ENCODE measurements around the gene OR3A2.
"Not testable (repeated sequence)": the region's sequence is repeated elsewhere in the genome, so short reads cannot be mapped to it uniquely, and the experiment has no call there.

OR3A2 gene

GRCh38 chr17:3295632-3296031, 90.5 kb downstream of the OR3A2 start:
- in situ Hi-C loops (cut with MboI; ENCODE audit: low sequenced_read_pairs): no loop called here

- in situ Hi-C loops (cut with MboI; ENCODE audit: low sequenced_read_pairs): not testable (repeated sequence)
These were observed 92.6 kb downstream of the OR3A2 start for GRCh38 chr17:3293548-3293947.

GRCh38 chr17:3282901-3283300, 103.2 kb downstream of the OR3A2 start:
- in situ Hi-C loops (cut with MboI; ENCODE audit: low sequenced_read_pairs): no loop called here

- in situ Hi-C loops (cut with MboI; ENCODE audit: low sequenced_read_pairs): no loop called here
These were observed 110.0 kb downstream of the OR3A2 start for GRCh38 chr17:3276126-3276525.

- in situ Hi-C loops (cut with MboI; ENCODE audit: low sequenced_read_pairs): no loop called here
These were observed 114.8 kb downstream of the OR3A2 start for GRCh38 chr17:3271072-3271848.

GRCh38 chr17:3260600-3260999, 125.5 kb downstream of the OR3A2 start:
- in situ Hi-C loops (cut with MboI; ENCODE audit: low sequenced_read_pairs): no loop called here

GRCh38 chr17:3260163-3260562, 125.9 kb downstream of the OR3A2 start:
- in situ Hi-C loops (cut with MboI; ENCODE audit: low sequenced_read_pairs): no loop called here

- in situ Hi-C loops (cut with MboI; ENCODE audit: low sequenced_read_pairs): no loop called here
These were observed 129.5 kb downstream of the OR3A2 start for GRCh38 chr17:3256575-3256974.

GRCh38 chr17:3249013-3249412, 137.1 kb downstream of the OR3A2 start:
- in situ Hi-C loops (cut with MboI; ENCODE audit: low sequenced_read_pairs): not testable (repeated sequence)

GRCh38 chr17:3244841-3245240, 141.3 kb downstream of the OR3A2 start:
- in situ Hi-C loops (cut with MboI; ENCODE audit: low sequenced_read_pairs): not testable (repeated sequence)

GRCh38 chr17:3241044-3241443, 145.1 kb downstream of the OR3A2 start:
- in situ Hi-C loops (cut with MboI; ENCODE audit: low sequenced_read_pairs): not testable (repeated sequence)

GRCh38 chr17:3238685-3239084, 147.4 kb downstream of the OR3A2 start:
- in situ Hi-C loops (cut with MboI; ENCODE audit: low sequenced_read_pairs): not testable (repeated sequence)

- in situ Hi-C loops (cut with MboI; ENCODE audit: low sequenced_read_pairs): not testable (repeated sequence)
These were observed 153.8 kb downstream of the OR3A2 start for GRCh38 chr17:3232300-3232699.
